HEK293 (cell line): ENCODE measurements around the gene ANKRD9.

ENCODE experiments used
- GFI1B ChIP-seq: fragments of 450-650 bp; formaldehyde crosslinking; IDR thresholded peaks from 2 replicates; pipeline ENCODE4 v1.5.1; 2016; ENCODE audit warnings: missing biosample characterization, missing genetic modification characterization
- HOXD13 ChIP-seq: sonication (generic); formaldehyde crosslinking; IDR thresholded peaks from 2 replicates; pipeline ENCODE4 v1.8.0; 2022; ENCODE audit warnings: missing genetic modification reagents, borderline replicate concordance
- OSR2 ChIP-seq: fragments of 450-650 bp; formaldehyde crosslinking; IDR thresholded peaks from 2 replicates; pipeline ENCODE4 v1.5.1; 2016; ENCODE audit warnings: missing biosample characterization, missing genetic modification characterization
- OVOL3 ChIP-seq: fragments of 450-650 bp; formaldehyde crosslinking; IDR thresholded peaks from 2 replicates; pipeline ENCODE4 v1.5.1; 2016; ENCODE audit warnings: missing biosample characterization, missing genetic modification characterization
- REPIN1 ChIP-seq: fragments of 450-650 bp; formaldehyde crosslinking; IDR thresholded peaks from 2 replicates; pipeline ENCODE4 v1.5.1; 2017; ENCODE audit warnings: missing biosample characterization, missing genetic modification characterization, low read depth
- ZBTB1 ChIP-seq: fragments of 450-650 bp; formaldehyde crosslinking; IDR thresholded peaks from 2 replicates; pipeline ENCODE4 v1.5.1; 2016; ENCODE audit warnings: missing biosample characterization, missing genetic modification characterization
- ZBTB7A ChIP-seq: fragments of 450-650 bp; formaldehyde crosslinking; IDR thresholded peaks from 2 replicates; pipeline ENCODE4 v1.5.1; 2016; ENCODE audit warnings: low read depth, missing biosample characterization, missing genetic modification characterization
- ZNF10 ChIP-seq: fragments of 450-650 bp; formaldehyde crosslinking; IDR thresholded peaks from 2 replicates; pipeline ENCODE4 v1.5.1; 2017; ENCODE audit warnings: missing biosample characterization, missing genetic modification characterization
- ZNF169 ChIP-seq: fragments of 450-650 bp; formaldehyde crosslinking; IDR thresholded peaks from 2 replicates; pipeline ENCODE4 v1.5.1; 2016; ENCODE audit warnings: missing biosample characterization, missing genetic modification characterization
- ZNF239 ChIP-seq: fragments of 450-650 bp; formaldehyde crosslinking; IDR thresholded peaks from 2 replicates; pipeline ENCODE4 v1.5.1; 2016; ENCODE audit warnings: missing biosample characterization, missing genetic modification characterization
- ZNF24 ChIP-seq: fragments of 450-650 bp; formaldehyde crosslinking; IDR thresholded peaks from 2 replicates; pipeline ENCODE4 v1.5.1; 2016; ENCODE audit warnings: missing biosample characterization, missing genetic modification characterization
- ZNF311 ChIP-seq: fragments of 450-650 bp; formaldehyde crosslinking; IDR thresholded peaks from 2 replicates; pipeline ENCODE4 v1.5.1; 2017; ENCODE audit warnings: missing biosample characterization, missing genetic modification characterization, borderline replicate concordance
- ZNF341 ChIP-seq: fragments of 450-650 bp; formaldehyde crosslinking; IDR thresholded peaks from 2 replicates; pipeline ENCODE4; 2016; ENCODE audit warnings: low read depth, missing biosample characterization, missing genetic modification characterization
- ZNF350 ChIP-seq: fragments of 450-650 bp; formaldehyde crosslinking; IDR thresholded peaks from 2 replicates; pipeline ENCODE4 v1.5.0; 2017; ENCODE audit warnings: missing biosample characterization, mild to moderate bottlenecking, missing genetic modification characterization
- ZNF501 ChIP-seq: fragments of 450-650 bp; formaldehyde crosslinking; IDR thresholded peaks from 2 replicates; pipeline ENCODE4 v1.5.1; 2016; ENCODE audit warnings: missing biosample characterization, missing genetic modification characterization
- ZNF548 ChIP-seq: fragments of 450-650 bp; formaldehyde crosslinking; IDR thresholded peaks from 2 replicates; pipeline ENCODE4 v1.5.1; 2016; ENCODE audit warnings: missing biosample characterization, missing genetic modification characterization
- ZNF555 ChIP-seq: fragments of 450-650 bp; formaldehyde crosslinking; conservative IDR thresholded peaks from 2 replicates; pipeline ENCODE4 v1.5.1; 2017; ENCODE audit warnings: missing biosample characterization, mild to moderate bottlenecking, missing genetic modification characterization, inconsistent platforms
- ZNF558 ChIP-seq: fragments of 450-650 bp; formaldehyde crosslinking; IDR thresholded peaks from 2 replicates; pipeline ENCODE4 v1.5.1; 2016; ENCODE audit warnings: missing biosample characterization, missing genetic modification characterization
- ZNF623 ChIP-seq: fragments of 450-650 bp; formaldehyde crosslinking; IDR thresholded peaks from 2 replicates; pipeline ENCODE4 v1.5.1; 2016; ENCODE audit warnings: missing biosample characterization, missing genetic modification characterization
- ZNF624 ChIP-seq: fragments of 450-650 bp; formaldehyde crosslinking; IDR thresholded peaks from 2 replicates; pipeline ENCODE4 v1.5.1; 2017; ENCODE audit warnings: missing biosample characterization, missing genetic modification characterization
- ZNF792 ChIP-seq: fragments of 450-650 bp; formaldehyde crosslinking; IDR thresholded peaks from 2 replicates; pipeline ENCODE4 v1.5.1; 2016; ENCODE audit warnings: missing biosample characterization, missing genetic modification characterization
- ZSCAN23 ChIP-seq: fragments of 450-650 bp; formaldehyde crosslinking; IDR thresholded peaks from 2 replicates; pipeline ENCODE4 v1.5.1; 2016; ENCODE audit warnings: missing biosample characterization, missing genetic modification characterization
- TF ChIP-seq, protein P1 (sequence below): fragments of 450-650 bp; formaldehyde crosslinking; IDR thresholded peaks from 2 replicates; pipeline ENCODE4 v1.5.1; 2016; ENCODE audit warnings: missing biosample characterization, missing genetic modification characterization, borderline replicate concordance
- TF ChIP-seq, protein P2 (sequence below): fragments of 450-650 bp; formaldehyde crosslinking; IDR thresholded peaks from 2 replicates; pipeline ENCODE4 v1.5.1; 2016; ENCODE audit warnings: missing biosample characterization, missing genetic modification characterization, low read depth
- TF ChIP-seq, protein P3 (sequence below): fragments of 450-650 bp; formaldehyde crosslinking; IDR thresholded peaks from 2 replicates; pipeline ENCODE4 v1.5.1; 2016; ENCODE audit warnings: missing biosample characterization, missing genetic modification characterization
- TF ChIP-seq, protein P4 (sequence below): fragments of 450-650 bp; formaldehyde crosslinking; IDR thresholded peaks from 2 replicates; pipeline ENCODE4 v1.5.1; 2017; ENCODE audit warnings: missing biosample characterization, missing genetic modification characterization
- TF ChIP-seq, protein P5 (sequence below): fragments of 450-650 bp; formaldehyde crosslinking; IDR thresholded peaks from 2 replicates; pipeline ENCODE4 v1.5.1; 2016; ENCODE audit warnings: missing biosample characterization, missing genetic modification characterization
- TF ChIP-seq, protein P6 (sequence below): fragments of 450-650 bp; IDR thresholded peaks from 2 replicates; pipeline ENCODE4 v1.5.1; 2018; ENCODE audit warnings: missing biosample characterization, mild to moderate bottlenecking, missing genetic modification characterization

The ANKRD9 gene

DNA sequence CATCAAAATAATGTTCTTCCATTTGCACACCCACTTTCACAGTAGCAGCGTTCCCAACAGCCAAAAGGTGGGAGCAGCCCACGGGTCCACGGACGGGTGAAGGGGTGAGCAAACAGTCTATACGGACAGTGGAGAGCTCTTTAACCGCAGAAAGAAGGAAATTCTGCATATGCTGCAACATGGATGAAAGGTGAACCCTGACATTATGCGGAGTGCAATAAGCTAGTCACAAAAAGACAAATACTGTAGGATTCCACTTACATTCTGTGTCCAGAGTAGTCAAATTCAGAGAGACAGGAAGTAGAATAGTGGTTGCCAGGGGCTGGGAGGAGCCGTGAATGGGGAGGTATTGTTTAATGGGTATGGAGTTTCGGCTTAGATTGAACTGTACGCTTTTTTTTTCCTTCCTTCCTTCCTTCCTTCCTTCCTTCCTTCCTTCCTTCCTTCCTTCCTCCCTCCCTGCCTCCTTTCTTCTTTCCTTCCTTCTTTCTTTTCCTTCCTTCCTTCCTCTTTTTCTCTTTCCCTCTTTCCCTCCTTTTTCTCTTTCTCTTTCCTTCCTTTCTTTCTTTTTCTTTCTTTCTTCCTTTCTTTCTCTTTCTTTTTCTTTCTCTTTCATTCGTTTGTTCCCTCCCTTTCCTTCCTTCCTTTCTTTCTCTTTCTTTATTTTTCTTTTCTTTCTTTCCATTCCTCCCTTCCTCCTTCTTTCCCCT, 15.8 kb upstream of the ANKRD9 start (continued):
- TF ChIP-seq ZNF350 (tag by site-specific recombination) (no peak), ZNF311 (tag by site-specific recombination) (no peak), ZSCAN23 (peak; percentile 77; the same call in 1 of the 2 replicates), ZNF623 (no peak; the same call in 1 of the 2 replicates), ZNF792 (tag by site-specific recombination) (no peak), ZNF555 (no peak), REPIN1 (tag by site-specific recombination) (no peak), ZNF10 (tag by site-specific recombination) (no peak), ZNF341 (no peak), ZBTB1 (tag by site-specific recombination) (peak; percentile 52; the same call in 1 of the 2 replicates), GFI1B (tag by site-specific recombination) (no peak), ZNF24 (tag by site-specific recombination) (peak; percentile 45; the same call in 1 of the 2 replicates), ZNF169 (no peak), ZNF548 (no peak), ZBTB7A (tag by site-specific recombination) (no peak; the same call in 1 of the 2 replicates), OSR2 (tag by site-specific recombination) (no peak; the same call in 1 of the 2 replicates), ZNF558 (tag by site-specific recombination) (no peak; the same call in 1 of the 2 replicates), HOXD13 (no peak), OVOL3 (tag by site-specific recombination) (no peak), ZNF239 (tag by site-specific recombination) (no peak), ZNF501 (tag by site-specific recombination) (0 out of 2 replicates have a peak, but pooled peaks have one; percentile 50), ZNF624 (no peak)
- TF ChIP-seq, protein P1, sequence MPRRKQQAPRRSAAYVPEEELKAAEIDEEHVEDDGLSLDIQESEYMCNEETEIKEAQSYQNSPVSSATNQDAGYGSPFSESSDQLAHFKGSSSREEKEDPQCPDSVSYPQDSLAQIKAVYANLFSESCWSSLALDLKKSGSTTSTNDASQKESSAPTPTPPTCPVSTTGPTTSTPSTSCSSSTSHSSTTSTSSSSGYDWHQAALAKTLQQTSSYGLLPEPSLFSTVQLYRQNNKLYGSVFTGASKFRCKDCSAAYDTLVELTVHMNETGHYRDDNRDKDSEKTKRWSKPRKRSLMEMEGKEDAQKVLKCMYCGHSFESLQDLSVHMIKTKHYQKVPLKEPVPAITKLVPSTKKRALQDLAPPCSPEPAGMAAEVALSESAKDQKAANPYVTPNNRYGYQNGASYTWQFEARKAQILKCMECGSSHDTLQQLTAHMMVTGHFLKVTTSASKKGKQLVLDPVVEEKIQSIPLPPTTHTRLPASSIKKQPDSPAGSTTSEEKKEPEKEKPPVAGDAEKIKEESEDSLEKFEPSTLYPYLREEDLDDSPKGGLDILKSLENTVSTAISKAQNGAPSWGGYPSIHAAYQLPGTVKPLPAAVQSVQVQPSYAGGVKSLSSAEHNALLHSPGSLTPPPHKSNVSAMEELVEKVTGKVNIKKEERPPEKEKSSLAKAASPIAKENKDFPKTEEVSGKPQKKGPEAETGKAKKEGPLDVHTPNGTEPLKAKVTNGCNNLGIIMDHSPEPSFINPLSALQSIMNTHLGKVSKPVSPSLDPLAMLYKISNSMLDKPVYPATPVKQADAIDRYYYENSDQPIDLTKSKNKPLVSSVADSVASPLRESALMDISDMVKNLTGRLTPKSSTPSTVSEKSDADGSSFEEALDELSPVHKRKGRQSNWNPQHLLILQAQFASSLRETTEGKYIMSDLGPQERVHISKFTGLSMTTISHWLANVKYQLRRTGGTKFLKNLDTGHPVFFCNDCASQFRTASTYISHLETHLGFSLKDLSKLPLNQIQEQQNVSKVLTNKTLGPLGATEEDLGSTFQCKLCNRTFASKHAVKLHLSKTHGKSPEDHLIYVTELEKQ (tag by site-specific recombination), result no peak; the same call in 1 of the 2 replicates
- TF ChIP-seq, protein P2, sequence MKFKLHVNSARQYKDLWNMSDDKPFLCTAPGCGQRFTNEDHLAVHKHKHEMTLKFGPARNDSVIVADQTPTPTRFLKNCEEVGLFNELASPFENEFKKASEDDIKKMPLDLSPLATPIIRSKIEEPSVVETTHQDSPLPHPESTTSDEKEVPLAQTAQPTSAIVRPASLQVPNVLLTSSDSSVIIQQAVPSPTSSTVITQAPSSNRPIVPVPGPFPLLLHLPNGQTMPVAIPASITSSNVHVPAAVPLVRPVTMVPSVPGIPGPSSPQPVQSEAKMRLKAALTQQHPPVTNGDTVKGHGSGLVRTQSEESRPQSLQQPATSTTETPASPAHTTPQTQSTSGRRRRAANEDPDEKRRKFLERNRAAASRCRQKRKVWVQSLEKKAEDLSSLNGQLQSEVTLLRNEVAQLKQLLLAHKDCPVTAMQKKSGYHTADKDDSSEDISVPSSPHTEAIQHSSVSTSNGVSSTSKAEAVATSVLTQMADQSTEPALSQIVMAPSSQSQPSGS (tag by site-specific recombination), result no peak
- TF ChIP-seq, protein P3, sequence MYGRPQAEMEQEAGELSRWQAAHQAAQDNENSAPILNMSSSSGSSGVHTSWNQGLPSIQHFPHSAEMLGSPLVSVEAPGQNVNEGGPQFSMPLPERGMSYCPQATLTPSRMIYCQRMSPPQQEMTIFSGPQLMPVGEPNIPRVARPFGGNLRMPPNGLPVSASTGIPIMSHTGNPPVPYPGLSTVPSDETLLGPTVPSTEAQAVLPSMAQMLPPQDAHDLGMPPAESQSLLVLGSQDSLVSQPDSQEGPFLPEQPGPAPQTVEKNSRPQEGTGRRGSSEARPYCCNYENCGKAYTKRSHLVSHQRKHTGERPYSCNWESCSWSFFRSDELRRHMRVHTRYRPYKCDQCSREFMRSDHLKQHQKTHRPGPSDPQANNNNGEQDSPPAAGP (tag by site-specific recombination), result no peak
- TF ChIP-seq, protein P4, sequence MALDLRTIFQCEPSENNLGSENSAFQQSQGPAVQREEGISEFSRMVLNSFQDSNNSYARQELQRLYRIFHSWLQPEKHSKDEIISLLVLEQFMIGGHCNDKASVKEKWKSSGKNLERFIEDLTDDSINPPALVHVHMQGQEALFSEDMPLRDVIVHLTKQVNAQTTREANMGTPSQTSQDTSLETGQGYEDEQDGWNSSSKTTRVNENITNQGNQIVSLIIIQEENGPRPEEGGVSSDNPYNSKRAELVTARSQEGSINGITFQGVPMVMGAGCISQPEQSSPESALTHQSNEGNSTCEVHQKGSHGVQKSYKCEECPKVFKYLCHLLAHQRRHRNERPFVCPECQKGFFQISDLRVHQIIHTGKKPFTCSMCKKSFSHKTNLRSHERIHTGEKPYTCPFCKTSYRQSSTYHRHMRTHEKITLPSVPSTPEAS (tag by site-specific recombination), result no peak
- TF ChIP-seq, protein P5, sequence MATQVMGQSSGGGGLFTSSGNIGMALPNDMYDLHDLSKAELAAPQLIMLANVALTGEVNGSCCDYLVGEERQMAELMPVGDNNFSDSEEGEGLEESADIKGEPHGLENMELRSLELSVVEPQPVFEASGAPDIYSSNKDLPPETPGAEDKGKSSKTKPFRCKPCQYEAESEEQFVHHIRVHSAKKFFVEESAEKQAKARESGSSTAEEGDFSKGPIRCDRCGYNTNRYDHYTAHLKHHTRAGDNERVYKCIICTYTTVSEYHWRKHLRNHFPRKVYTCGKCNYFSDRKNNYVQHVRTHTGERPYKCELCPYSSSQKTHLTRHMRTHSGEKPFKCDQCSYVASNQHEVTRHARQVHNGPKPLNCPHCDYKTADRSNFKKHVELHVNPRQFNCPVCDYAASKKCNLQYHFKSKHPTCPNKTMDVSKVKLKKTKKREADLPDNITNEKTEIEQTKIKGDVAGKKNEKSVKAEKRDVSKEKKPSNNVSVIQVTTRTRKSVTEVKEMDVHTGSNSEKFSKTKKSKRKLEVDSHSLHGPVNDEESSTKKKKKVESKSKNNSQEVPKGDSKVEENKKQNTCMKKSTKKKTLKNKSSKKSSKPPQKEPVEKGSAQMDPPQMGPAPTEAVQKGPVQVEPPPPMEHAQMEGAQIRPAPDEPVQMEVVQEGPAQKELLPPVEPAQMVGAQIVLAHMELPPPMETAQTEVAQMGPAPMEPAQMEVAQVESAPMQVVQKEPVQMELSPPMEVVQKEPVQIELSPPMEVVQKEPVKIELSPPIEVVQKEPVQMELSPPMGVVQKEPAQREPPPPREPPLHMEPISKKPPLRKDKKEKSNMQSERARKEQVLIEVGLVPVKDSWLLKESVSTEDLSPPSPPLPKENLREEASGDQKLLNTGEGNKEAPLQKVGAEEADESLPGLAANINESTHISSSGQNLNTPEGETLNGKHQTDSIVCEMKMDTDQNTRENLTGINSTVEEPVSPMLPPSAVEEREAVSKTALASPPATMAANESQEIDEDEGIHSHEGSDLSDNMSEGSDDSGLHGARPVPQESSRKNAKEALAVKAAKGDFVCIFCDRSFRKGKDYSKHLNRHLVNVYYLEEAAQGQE (tag by site-specific recombination), result no peak; the same call in none of the 2 replicates
- TF ChIP-seq, protein P6, sequence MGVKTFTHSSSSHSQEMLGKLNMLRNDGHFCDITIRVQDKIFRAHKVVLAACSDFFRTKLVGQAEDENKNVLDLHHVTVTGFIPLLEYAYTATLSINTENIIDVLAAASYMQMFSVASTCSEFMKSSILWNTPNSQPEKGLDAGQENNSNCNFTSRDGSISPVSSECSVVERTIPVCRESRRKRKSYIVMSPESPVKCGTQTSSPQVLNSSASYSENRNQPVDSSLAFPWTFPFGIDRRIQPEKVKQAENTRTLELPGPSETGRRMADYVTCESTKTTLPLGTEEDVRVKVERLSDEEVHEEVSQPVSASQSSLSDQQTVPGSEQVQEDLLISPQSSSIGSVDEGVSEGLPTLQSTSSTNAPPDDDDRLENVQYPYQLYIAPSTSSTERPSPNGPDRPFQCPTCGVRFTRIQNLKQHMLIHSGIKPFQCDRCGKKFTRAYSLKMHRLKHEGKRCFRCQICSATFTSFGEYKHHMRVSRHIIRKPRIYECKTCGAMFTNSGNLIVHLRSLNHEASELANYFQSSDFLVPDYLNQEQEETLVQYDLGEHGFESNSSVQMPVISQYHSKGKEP, result no peak
